Choroid plexus epithelial cell (primary cell): Measurements from ENCODE around the gene FBXW11.

Experiments
- DNase-seq: peaks from one replicate; pipeline ENCODE4 v3.0.0-alpha.2; 2010; ENCODE audit warnings: low read depth
- H3K4me3 ChIP-seq: 2 replicates; pipeline ENCODE4 v1.5.1; 2011; ENCODE audit warnings: low read depth, mild to moderate bottlenecking, control low read depth, low read length, moderate library complexity
- CTCF ChIP-seq: conservative IDR thresholded peaks from 2 replicates; pipeline ENCODE4 v1.5.1; 2011; ENCODE audit warnings: low read depth, mild to moderate bottlenecking, control low read depth, inconsistent platforms, low read length, moderate library complexity

Gene FBXW11

GRCh38 chr5:171823269-171823668, 183.2 kb downstream of the FBXW11 start:
- no peak for DNase-seq
- no peak for TF ChIP-seq CTCF
- no peak overlapping the region for H3K4me3 ChIP-seq

DNA sequence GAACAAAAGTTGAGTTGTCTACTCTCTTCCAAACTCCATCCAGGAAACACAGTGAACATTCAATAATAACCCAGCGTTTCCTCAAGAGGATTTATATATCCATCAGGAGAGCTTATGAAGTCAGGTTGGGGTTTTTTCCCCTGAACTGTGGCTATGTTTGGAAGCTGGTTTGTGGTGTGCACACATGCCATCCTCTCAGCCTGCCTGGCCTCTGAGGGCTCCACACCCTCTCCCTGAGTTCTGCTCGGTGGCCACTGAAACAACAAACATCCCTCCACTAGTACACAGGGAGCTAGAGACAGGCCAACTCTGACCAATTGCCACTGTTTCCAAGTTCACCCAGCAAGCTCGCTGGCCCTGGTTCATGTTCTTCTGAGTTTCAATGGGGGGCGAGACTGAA, 185.2 kb downstream of the FBXW11 start:
- TF ChIP-seq CTCF: no peak
- no peak overlapping the region for H3K4me3 ChIP-seq
- DNase-seq: no peak

- no peak for TF ChIP-seq CTCF
- no peak overlapping the region for H3K4me3 ChIP-seq
- DNase-seq: no peak
Measured at GRCh38 chr5:171820561-171820960, 185.9 kb downstream of the FBXW11 start.

- H3K4me3 ChIP-seq: no peak overlapping the region
- TF ChIP-seq CTCF: no peak
- DNase-seq: no peak
Measured at GRCh38 chr5:171816666-171817065, 189.8 kb downstream of the FBXW11 start.

- H3K4me3 ChIP-seq: no peak overlapping the region
- no peak for TF ChIP-seq CTCF
- DNase-seq: no peak
Measured at GRCh38 chr5:171813813-171814490, 192.5 kb downstream of the FBXW11 start.

GRCh38 chr5:171813270-171813669, 193.2 kb downstream of the FBXW11 start:
- no peak for DNase-seq
- no peak overlapping the region for H3K4me3 ChIP-seq

More at GRCh38 chr5:171813270-171813669, 193.2 kb downstream of the FBXW11 start:
- TF ChIP-seq CTCF: no peak
